ENCODE measurements around the gene GRIP2. TPM values are rescaled to one million over a fixed set of nuclear protein-coding genes. Genes with fewer than 3 reads are reported as not detected.

The GRIP2 gene
- total RNA-seq, 1 experiment from 2014 or later: 0.43 TPM

DNA sequence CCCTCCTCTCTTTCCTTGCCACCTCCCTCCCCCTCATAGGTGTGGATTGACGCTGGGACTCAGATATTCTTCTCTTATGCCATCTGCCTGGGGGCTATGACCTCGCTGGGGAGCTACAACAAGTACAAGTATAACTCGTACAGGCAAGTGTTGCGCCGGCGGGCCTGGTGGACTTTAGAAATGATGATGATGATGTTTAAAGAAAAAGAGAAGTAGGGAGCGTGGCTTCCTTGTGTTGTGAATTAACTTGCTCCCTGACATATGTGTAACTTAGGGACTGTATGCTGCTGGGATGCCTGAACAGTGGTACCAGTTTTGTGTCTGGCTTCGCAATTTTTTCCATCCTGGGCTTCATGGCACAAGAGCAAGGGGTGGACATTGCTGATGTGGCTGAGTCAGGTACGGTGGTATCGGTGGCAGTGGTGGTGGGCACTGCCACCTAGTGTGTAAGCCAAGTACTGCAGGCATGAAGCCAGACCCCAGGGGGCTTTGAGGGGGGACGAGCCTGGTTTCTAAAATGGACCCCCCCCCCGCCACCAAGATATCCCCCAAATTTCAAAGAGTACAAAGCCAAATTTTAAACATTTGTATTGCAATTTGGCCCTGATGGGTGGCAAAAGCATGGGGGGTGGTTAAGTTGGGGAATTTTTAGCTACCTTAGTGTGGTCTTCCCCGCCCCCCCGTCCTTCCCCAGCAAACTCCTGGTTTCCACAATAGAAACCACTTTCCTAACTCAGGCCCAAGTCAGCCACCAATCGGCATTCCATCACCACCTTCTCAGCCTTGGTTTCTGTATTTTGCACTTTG lies 72.1 kb downstream of the GRIP2 start:
- DNase-seq (ENCODE audit: low spot score): peak; percentile 41
- POLR2A ChIA-PET (ENCODE audit: low non-redundant PET): interaction anchor here (0.7 kb wide), 1 partner anchor 582 kb away, joined by 11 read pairs; no protein-coding TSS in a partner anchor
- peaks cover 27% of the 10 kb centered on the region for H3K36me3 ChIP-seq (ENCODE audit: insufficient read depth, low read length, poor library complexity, severe bottlenecking)
- TF ChIP-seq, protein P1, sequence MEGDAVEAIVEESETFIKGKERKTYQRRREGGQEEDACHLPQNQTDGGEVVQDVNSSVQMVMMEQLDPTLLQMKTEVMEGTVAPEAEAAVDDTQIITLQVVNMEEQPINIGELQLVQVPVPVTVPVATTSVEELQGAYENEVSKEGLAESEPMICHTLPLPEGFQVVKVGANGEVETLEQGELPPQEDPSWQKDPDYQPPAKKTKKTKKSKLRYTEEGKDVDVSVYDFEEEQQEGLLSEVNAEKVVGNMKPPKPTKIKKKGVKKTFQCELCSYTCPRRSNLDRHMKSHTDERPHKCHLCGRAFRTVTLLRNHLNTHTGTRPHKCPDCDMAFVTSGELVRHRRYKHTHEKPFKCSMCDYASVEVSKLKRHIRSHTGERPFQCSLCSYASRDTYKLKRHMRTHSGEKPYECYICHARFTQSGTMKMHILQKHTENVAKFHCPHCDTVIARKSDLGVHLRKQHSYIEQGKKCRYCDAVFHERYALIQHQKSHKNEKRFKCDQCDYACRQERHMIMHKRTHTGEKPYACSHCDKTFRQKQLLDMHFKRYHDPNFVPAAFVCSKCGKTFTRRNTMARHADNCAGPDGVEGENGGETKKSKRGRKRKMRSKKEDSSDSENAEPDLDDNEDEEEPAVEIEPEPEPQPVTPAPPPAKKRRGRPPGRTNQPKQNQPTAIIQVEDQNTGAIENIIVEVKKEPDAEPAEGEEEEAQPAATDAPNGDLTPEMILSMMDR (conservative IDR thresholded peaks at IDR 0.05; ENCODE audit: low read depth, low read length): peak; percentile 84
- no peak for TF ChIP-seq EZH2 (IDR thresholded peaks at IDR 0.05; ENCODE audit: borderline replicate concordance, low read depth, low read length, poor library complexity, severe bottlenecking)
- CTCF ChIA-PET: interaction anchor here (0.6 to 1.2 kb wide), 10 partner anchors 20 to 597 kb away, joined by 3 to 13 read pairs (median 5); no protein-coding TSS in a partner anchor
- H3K4me3 ChIP-seq (ENCODE audit: low read depth, low read length, poor library complexity, severe bottlenecking): no peak overlapping the region
- H3K27me3 ChIP-seq (replicated peaks; ENCODE audit: insufficient read depth, low read depth, low read length, poor library complexity): no peaks in the 10 kb centered on the region
- intact Hi-C loops (cut with micrococcal nuclease; ENCODE audit: unreplicated experiment): loop anchor here (1.0 to 5.0 kb wide), 4 partner anchors 66 to 265 kb away; partner anchors contain the start of gene SLC6A6
- no peaks in the 10 kb centered on the region for H3K9me3 ChIP-seq (ENCODE audit: low read depth, low read length, poor library complexity, severe bottlenecking)
- no TSS peak for BruUV-seq (replicated peaks)
- no peaks in the 10 kb centered on the region for H3K4me1 ChIP-seq (ENCODE audit: insufficient read depth, low read length, poor library complexity, severe bottlenecking)
- no peak overlapping the region for H3K27ac ChIP-seq (ENCODE audit: low read depth, low read length, poor library complexity, severe bottlenecking)

DNA sequence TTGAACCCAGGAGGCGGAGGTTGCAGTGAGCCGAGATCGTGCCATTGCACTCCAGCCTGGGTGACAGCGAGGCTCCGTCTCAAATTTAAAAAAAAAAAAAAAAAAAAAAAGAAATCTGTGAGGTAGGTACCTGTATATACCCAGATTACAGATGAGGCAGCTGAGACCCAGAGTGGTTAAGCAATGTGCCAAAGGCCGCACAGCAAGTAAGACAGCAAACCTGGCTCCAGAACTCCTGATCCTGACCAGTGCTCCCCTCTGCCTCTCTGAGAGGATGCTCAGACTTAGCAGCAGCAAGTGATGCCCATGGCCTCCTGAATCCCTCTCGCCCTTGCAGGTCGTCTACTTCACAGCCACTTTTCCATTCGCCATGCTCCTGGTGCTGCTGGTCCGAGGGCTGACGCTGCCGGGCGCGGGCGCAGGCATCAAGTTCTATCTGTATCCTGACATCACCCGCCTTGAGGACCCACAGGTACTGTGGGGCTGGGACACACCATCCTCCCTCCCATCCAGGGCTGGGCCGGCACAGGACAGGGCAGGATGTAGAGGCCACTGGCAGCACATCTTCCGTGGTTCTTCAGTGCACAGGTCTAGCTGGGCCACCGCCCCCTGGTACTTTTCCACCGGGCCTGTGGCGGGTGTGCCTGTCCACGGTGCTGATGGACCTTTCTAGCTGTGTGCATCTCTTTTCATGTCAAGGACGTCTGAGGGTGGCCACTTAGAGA lies 73.8 kb downstream of the GRIP2 start:
- TF ChIP-seq, protein P1 (conservative IDR thresholded peaks at IDR 0.05; ENCODE audit: low read depth, low read length): no peak
- TF ChIP-seq EZH2 (IDR thresholded peaks at IDR 0.05; ENCODE audit: borderline replicate concordance, low read depth, low read length, poor library complexity, severe bottlenecking): no peak
- POLR2A ChIA-PET (ENCODE audit: low non-redundant PET): no interaction called here
- BruUV-seq (replicated peaks): no TSS peak
- H3K36me3 ChIP-seq (ENCODE audit: insufficient read depth, low read length, poor library complexity, severe bottlenecking): peaks cover 23% of the 10 kb centered on the region
- no peaks in the 10 kb centered on the region for H3K4me1 ChIP-seq (ENCODE audit: insufficient read depth, low read length, poor library complexity, severe bottlenecking)
- CTCF ChIA-PET: no interaction called here
- no peak for DNase-seq (ENCODE audit: low spot score)
- no peaks in the 10 kb centered on the region for H3K9me3 ChIP-seq (ENCODE audit: low read depth, low read length, poor library complexity, severe bottlenecking)
- no peak overlapping the region for H3K4me3 ChIP-seq (ENCODE audit: low read depth, low read length, poor library complexity, severe bottlenecking)
- no peaks in the 10 kb centered on the region for H3K27me3 ChIP-seq (replicated peaks; ENCODE audit: insufficient read depth, low read depth, low read length, poor library complexity)
- H3K27ac ChIP-seq (ENCODE audit: low read depth, low read length, poor library complexity, severe bottlenecking): no peak overlapping the region
- intact Hi-C loops (cut with micrococcal nuclease; ENCODE audit: unreplicated experiment): loop anchor here (5.0 kb wide), 2 partner anchors 64 to 189 kb away; partner anchors contain the start of gene SLC6A6

DNA sequence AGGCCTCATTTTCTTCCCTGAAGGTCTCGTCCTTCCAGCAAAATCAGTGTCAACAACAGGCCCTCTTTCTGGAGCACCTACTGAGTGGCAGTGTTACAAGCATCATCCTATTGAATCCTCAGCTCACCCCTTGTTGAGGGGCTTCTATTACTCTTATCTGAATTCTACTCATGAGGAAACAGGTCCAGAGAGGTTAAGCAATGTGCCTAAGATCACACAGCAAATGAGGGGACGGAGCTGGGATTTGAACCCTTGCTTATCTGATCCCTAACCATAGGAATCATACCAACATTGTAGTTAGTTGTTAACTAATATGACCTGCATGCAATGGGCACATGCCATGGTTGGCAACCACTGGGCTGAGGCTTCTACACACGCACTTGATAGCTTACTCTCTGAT lies 74.7 kb downstream of the GRIP2 start:
- intact Hi-C loops (cut with micrococcal nuclease; ENCODE audit: unreplicated experiment): loop anchor here (5.0 kb wide), 2 partner anchors 63 to 188 kb away; partner anchors contain the start of gene SLC6A6
- H3K4me3 ChIP-seq (ENCODE audit: low read depth, low read length, poor library complexity, severe bottlenecking): no peak overlapping the region
- H3K36me3 ChIP-seq (ENCODE audit: insufficient read depth, low read length, poor library complexity, severe bottlenecking): peaks cover 23% of the 10 kb centered on the region
- no peak for DNase-seq (ENCODE audit: low spot score)
- no TSS peak for BruUV-seq (replicated peaks)
- ChIA-PET POLR2A (ENCODE audit: low non-redundant PET) (no interaction called here), CTCF (no interaction called here)
- H3K27ac ChIP-seq (ENCODE audit: low read depth, low read length, poor library complexity, severe bottlenecking): no peak overlapping the region
- no peaks in the 10 kb centered on the region for H3K27me3 ChIP-seq (replicated peaks; ENCODE audit: insufficient read depth, low read depth, low read length, poor library complexity)
- no peak for TF ChIP-seq EZH2 (IDR thresholded peaks at IDR 0.05; ENCODE audit: borderline replicate concordance, low read depth, low read length, poor library complexity, severe bottlenecking)
- TF ChIP-seq, protein P1 (conservative IDR thresholded peaks at IDR 0.05; ENCODE audit: low read depth, low read length): no peak
- H3K4me1 ChIP-seq (ENCODE audit: insufficient read depth, low read length, poor library complexity, severe bottlenecking): no peaks in the 10 kb centered on the region
- no peaks in the 10 kb centered on the region for H3K9me3 ChIP-seq (ENCODE audit: low read depth, low read length, poor library complexity, severe bottlenecking)
